ENCODE results near the gene SLC27A1.
"Not testable (repeated sequence)": the region's sequence is repeated elsewhere in the genome, so short reads cannot be mapped to it uniquely, and the experiment has no call there.

Gene SLC27A1

DNA sequence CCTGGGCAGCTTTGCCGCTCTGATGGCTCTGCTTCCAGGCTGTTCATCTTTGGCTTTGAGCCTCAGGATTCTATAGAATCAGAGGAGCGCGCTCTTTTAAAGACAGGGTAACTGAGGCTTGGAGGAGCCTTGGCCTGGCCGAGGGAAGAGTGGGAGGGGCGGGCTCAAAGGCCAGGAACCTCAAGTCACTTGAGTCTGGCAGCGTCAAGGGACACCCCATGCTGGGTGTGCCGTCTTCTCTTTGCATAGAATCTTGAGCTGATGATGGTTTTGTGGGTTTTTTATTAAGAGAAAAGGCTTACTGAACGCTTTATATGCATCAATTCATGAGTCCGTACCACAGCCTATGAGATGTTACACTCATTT, 42.2 kb downstream of the SLC27A1 start:
- DNase-seq = no peak

DNA sequence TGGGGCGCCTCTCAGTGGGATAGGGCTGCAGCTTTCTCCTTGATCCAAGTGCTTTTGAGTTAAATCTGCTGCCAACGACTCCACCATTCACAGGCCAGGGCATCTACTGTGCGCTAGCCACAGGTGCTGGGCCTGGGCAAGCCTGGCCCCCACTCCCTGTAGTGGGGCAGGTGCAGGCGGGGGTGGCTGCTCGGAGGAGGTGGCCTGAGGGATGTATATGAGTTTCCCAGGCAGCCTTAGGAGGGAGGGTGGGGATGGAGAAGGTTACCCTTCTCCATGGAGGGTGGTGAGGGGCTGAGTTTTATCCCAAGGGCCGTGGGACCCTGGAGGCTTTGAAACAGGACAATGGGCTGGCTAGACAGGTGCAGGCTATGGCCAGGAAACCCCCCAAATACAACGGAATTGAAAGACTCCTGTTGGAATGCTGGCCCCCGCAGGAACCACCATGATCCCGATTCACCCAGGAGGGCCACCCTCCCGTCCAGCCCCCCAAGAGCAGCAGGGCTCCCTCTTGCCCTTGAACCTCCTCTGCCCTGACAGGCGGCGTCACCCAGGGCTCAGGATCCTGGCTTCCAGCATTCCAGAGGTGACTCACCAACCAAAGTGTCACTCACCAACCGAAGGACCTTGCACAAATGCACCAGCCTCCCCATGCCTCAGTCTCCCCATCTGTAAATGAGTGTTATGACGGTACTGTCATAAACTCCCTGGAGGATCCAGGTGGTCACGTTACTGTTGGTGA, 45.3 kb downstream of the SLC27A1 start:
- no peak for DNase-seq

- no peak for DNase-seq
Measured at GRCh38 chr19:17517898-17518297, 47.6 kb downstream of the SLC27A1 start.

- DNase-seq = not testable (repeated sequence)
Measured at GRCh38 chr19:17518654-17519053, 48.3 kb downstream of the SLC27A1 start.

GRCh38 chr19:17519967-17520366, 49.6 kb downstream of the SLC27A1 start:
- no peak for DNase-seq

GRCh38 chr19:17520865-17521264, 50.5 kb downstream of the SLC27A1 start:
- no peak for DNase-seq

DNA sequence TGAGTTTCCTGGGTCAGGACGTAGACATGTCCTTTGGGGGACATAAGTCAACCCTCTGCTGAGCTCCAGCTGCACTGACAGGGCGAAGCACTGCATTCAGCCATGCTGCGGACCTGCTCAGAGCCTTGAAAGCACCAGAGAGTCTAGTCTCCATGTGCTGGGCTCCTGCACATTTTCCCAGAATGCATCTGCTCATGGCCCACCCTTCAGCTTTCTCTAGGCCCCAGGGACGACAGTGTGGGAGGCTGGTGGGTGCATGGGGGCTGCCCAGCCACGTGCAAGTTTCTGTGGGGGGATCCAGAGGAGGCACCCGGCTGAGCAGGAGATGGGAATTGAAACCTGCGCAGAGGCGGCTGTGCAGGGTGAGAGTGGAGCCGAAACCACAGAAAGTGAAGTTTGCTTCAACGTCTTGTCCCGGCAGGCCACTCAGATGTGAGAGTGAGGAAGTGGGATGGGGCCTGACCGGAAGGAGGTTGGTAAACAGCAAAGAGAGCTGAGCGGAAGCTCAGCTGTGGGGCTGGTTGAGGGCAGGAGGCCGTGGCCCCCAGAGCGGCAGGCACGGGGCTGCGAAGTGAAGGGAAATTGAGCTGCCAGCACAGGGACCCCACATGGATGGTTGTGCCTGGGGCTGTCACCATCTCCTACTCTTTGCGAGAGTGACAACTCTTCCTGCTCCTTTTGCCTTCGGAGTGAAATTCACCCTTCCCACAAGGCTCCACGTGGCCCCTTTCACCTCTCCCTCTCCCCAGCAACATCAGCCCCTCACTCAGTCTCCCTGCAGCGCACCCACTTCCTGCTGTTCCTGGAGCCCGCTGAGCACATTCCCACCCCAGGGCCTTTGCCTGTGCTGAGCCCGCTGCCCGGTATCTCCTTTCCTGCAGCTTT, 52.9 kb downstream of the SLC27A1 start:
- DNase-seq = no peak

GRCh38 chr19:17524651-17525050, 54.3 kb downstream of the SLC27A1 start:
- no peak for DNase-seq

DNA sequence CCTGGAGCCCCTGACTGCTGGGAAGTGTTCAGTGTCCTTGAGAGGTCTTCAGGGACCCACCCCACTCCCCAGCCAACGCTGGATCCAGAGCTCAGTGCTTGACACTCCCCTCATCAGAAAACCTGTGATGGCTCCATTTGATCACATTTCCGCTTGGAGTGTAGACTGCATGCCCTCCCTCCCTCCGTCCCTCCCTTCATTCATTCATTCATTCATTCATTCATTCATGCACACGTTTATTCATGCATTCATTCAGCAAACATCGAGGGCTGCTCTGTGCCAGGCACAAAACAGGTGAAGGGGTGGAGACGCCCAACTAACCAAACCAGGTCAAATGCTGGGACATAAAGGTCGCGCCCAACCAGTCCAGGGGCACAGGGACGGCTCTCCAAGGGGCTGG, 54.8 kb downstream of the SLC27A1 start:
- DNase-seq = no peak

GRCh38 chr19:17526922-17527321, 56.6 kb downstream of the SLC27A1 start:
- DNase-seq = no peak

DNA sequence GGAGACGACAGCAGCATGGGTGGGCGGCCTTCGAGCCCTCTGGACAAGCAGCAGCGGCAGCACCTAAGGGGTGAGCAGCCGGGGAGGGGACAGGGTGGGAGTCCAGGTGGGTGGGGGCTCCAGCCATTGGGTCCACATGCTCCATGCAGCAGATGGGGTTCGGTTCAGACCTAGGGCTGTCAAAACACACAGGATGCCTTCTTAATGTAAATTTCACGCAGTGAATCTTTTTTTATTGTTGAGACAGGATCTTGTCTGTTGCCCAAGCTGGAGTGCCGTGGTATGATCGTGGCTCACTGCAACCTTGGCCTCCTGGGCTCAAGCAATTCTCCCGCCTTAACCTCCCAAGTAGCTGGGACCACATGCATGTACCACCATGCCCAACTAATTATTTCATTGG, 57.0 kb downstream of the SLC27A1 start:
- no peak for DNase-seq

DNA sequence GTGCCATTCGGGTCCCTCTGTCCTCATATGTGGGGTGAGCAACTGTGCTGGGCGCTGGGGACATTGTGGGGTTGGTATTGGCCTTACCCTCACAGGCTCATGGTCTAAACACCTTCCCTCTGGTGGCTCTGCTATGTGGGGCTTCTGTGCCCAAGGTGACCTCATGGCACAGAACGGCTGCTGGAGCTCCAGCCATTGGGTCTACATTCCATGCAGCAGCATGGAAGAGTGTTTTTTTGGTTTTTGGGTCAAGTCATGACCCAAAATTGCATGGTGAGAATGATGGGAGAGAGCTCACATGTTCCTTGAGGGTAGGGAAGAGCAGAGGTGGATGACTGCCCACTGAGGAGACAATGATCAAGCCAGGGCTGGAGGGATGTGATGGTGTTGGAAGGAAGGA, 58.3 kb downstream of the SLC27A1 start:
- DNase-seq = no peak

DNA sequence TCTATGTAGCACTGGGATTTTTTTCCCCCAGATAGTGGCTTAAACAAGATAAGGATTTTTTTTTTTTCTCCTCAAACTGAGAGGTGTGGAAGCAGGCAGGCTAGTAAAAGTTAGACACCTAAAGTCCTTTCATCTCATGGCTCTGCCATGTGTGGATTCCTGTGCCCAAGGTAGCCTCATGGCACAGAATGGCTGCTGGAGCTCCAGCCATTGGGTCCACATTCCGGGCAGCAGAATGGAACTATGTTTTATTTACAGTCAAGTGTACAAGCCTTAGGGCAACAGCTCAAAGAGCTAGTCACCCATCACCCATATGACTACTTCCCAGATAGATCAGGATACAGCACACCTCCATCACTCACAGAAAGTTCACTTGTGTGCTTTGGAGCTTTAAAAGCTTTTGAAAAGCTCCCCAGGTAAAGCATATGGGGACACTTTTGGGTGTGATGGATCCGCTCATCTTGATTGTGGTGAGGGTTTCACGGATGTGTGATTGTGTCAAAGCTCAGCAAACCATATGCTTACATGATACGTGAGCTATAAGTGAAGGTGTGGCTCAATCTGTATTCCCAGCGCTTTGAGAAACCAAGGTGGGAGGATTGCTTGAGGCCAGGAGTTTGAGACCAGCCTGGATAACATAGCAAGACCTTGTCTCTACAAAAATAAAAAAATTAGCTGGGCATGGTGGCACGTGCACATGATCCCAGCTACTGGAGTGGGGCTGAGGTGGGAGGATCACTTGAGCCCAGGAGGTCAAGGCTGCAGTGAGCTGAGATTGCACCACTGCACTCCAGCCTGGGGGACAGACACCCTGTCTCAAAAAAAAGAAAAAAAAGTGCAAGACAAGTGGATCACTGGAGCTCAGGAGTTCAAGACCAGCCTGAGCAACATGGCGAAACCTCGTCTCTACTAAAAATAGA, 59.2 kb downstream of the SLC27A1 start:
- DNase-seq = no peak

GRCh38 chr19:17530586-17530985, 60.3 kb downstream of the SLC27A1 start:
- no peak for DNase-seq

DNA sequence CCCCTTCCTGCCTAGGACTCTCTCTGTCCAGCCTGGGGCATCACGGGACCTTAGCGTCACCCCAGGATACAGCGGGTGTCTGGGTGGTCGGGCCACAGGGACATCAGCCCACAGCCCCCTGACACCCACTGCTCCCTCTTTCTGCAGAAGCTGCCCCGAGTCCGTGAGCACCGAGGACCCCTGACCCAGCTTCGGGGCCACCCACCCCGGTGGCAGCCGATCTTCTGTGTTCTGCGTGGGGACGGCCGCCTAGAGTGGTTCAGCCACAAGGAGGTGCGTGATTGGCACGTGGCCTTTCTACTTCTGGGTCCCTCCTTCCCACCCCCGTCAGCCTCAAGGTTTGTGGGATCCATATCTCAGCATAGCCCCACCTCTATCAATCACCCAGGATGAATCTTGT, 61.8 kb downstream of the SLC27A1 start:
- no peak for DNase-seq

DNA sequence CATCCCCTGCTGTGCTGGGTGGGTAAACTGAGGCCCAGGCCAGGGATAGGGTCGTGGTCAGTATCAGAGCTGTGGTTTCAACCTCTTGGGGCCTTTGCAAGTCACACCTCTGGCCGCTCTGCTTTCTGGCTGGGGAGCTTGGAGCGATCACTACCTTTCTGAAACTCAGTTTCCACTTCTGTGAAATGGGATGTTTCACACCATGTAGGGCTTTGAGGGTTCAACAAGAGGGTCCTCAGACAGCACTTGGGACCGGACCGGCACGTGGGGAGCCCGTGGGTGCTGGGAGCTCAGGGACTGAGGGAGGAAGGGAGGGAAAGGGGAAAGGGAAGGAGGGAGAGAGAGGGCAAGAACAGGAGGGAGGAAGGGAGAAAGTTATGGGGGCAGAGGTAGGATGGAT, 62.2 kb downstream of the SLC27A1 start:
- no peak for DNase-seq

- no peak for DNase-seq
Measured at GRCh38 chr19:17534767-17535166, 64.4 kb downstream of the SLC27A1 start.

GRCh38 chr19:17536955-17537354, 66.6 kb downstream of the SLC27A1 start:
- DNase-seq = no peak

GRCh38 chr19:17538684-17539237, 68.4 kb downstream of the SLC27A1 start:
- no peak for DNase-seq

DNA sequence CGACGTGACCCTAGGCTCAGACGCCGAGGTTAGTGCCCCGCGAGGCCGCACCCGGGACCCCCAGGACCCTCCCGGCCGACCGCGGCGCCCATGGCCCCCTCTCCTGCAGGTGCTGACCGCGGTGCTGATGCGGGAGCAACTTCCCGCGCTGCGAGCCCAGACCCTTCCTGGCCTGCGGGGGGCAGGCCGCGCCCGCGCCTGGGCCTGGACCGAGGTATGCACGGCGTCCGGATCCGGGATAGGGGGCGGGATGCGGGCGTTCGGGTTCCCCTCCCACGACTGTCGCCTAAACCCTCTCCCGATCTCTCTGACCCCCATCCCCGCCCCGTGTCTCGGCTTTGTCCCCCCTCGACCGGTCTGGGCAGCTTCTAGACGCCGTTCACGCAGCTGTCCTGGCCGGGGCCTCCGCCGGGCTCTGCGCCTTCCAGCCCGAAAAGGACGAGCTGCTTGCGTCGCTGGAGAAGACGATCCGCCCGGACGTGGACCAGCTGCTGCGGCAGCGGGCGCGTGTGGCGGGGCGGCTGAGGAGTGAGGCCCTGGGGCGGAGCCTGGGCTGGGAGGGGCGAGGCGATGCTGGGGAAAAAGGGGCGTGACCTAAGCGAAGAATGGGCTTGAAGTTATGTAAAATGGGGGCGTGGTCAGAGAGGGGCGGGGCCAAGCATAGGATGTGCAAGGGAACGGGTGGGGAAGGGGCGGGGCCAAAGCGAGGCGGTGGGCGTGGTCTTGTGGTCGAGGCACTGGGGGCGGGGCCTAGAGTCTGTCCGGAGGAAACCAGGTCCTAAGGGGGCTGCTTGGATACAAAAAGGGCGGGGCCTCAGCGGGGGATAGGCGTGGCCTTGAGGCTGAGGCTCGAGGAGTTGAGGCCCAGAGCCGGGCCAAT, 69.2 kb downstream of the SLC27A1 start:
- DNase-seq = peak; percentile 94

GRCh38 chr19:17540174-17540573, 69.8 kb downstream of the SLC27A1 start:
- no peak for DNase-seq
